ENCODE data around the gene C11orf24. TPM values are rescaled to one million over a fixed set of nuclear protein-coding genes. Genes with fewer than 3 reads are reported as not detected.

C11orf24 gene
- total and polyA plus RNA-seq, 2 donors (not counting 1 experiment from before 2014, with no cell fraction given): 88.6 to 94.2 TPM

GRCh38 chr11:68293708-68294107 is 21.9 kb upstream of the C11orf24 start:
- CTCF ChIA-PET: interaction anchor here (1.2 to 11.4 kb wide), 3 partner anchors 23 to 36 kb away, joined by 4 to 275 read pairs (median 26); partner anchors contain the start of gene C11orf24
- peak overlapping the region; percentile 69 for H3K4me3 Mint-ChIP-seq
- no peaks in the 10 kb centered on the region for H3K27me3 Mint-ChIP-seq
- Histone ChIP-seq H3K9me3 (ENCODE audit: control extremely low read depth in 1 of 3, control insufficient read depth in 2 of 3, insufficient read depth in 1 of 3, low read length in 2 of 3) (peaks cover 1 to 16% (median 3%) of the 10 kb centered on the region in 3 donors), H3K4me1 (ENCODE audit: control insufficient read depth in 2 of 2, insufficient read depth in 2 of 2, low read length in 2 of 2) (peaks cover 46 to 52% of the 10 kb centered on the region in 2 donors), H3K36me3 (replicated peaks in 1 of 2; ENCODE audit: control extremely low read depth in 1 of 2, control insufficient read depth in 1 of 2, extremely low read depth in 1 of 2, insufficient read depth in 2 of 2, low read length in 1 of 2) (no peaks in the 10 kb centered on the region), H3K9ac (ENCODE audit: low read length) (peak overlapping the region; percentile 48), H2AFZ (ENCODE audit: insufficient read depth, low read depth, low read length, poor library complexity, severe bottlenecking) (peak overlapping the region; percentile 31), H3K27ac (ENCODE audit: low read length in 2 of 2) (peak overlapping the region; percentile 25 to 70), H3K79me2 (ENCODE audit: control insufficient read depth, insufficient read depth, low read length) (peaks cover 6% of the 10 kb centered on the region), H3K27me3 (replicated peaks in 1 of 4; ENCODE audit: control extremely low read depth in 1 of 4, control insufficient read depth in 3 of 4, insufficient read depth in 4 of 4, low read length in 3 of 4) (no peaks in the 10 kb centered on the region), H4K20me1 (ENCODE audit: control insufficient read depth, insufficient read depth, low read length, poor library complexity, severe bottlenecking) (no peaks in the 10 kb centered on the region), H3K4me3 (ENCODE audit: control extremely low read depth in 1 of 5, extremely low read depth in 1 of 5, insufficient read depth in 1 of 5, low read depth in 2 of 5, low read length in 4 of 5) (peak overlapping the region in 3 of 5 experiments; percentile 31 to 57 (median 35)), H3K4me2 (replicated peaks; ENCODE audit: low read depth, low read length, poor library complexity, severe bottlenecking) (peak overlapping the region; percentile 68)
- ATAC-seq (ENCODE audit: low read depth) (no peak), DNase-seq (no peak)
- H3K27ac Mint-ChIP-seq: peak overlapping the region; percentile 61
- H3K4me1 Mint-ChIP-seq: peaks cover 47% of the 10 kb centered on the region
- 43% methylated on average over 1 of the region's 2 CpGs for WGBS (ENCODE audit: insufficient coverage)
- POLR2A ChIA-PET: interaction anchor here (1.3 to 2.3 kb wide), 2 partner anchors 14 to 21 kb away, joined by 3 to 10 read pairs; partner anchors contain the start of gene C11orf24
- no peaks in the 10 kb centered on the region for H3K9me3 Mint-ChIP-seq (ENCODE audit: insufficient read depth)
- intact Hi-C loops (cut with micrococcal nuclease): loop anchor here (1.0 kb wide), 1 partner anchor 22 kb away; the partner anchor contains the start of gene C11orf24
- TF ChIP-seq CTCF (IDR thresholded peaks at IDR 0.05) (no peak), EZH2 (IDR thresholded peaks at IDR 0.05; ENCODE audit: borderline replicate concordance, insufficient read depth, low read depth, low read length, poor library complexity, severe bottlenecking) (no peak)

- H3K36me3 ChIP-seq (replicated peaks in 1 of 2; ENCODE audit: control extremely low read depth in 1 of 2, control insufficient read depth in 1 of 2, extremely low read depth in 1 of 2, insufficient read depth in 2 of 2, low read length in 1 of 2): no peaks in the 10 kb centered on the region
- intact Hi-C loops (cut with micrococcal nuclease): no loop called here
- peaks cover 23% of the 10 kb centered on the region for H3K4me1 Mint-ChIP-seq
- peaks cover 18 to 24% of the 10 kb centered on the region in 2 donors for H3K4me1 ChIP-seq (ENCODE audit: control insufficient read depth in 2 of 2, insufficient read depth in 2 of 2, low read length in 2 of 2)
- no peak overlapping the region for H3K4me2 ChIP-seq (replicated peaks; ENCODE audit: low read depth, low read length, poor library complexity, severe bottlenecking)
- no peak overlapping the region for H3K9ac ChIP-seq (ENCODE audit: low read length)
- no peak overlapping the region for H3K27ac Mint-ChIP-seq
- peaks cover 3% of the 10 kb centered on the region for H3K9me3 Mint-ChIP-seq (ENCODE audit: insufficient read depth)
- H3K79me2 ChIP-seq (ENCODE audit: control insufficient read depth, insufficient read depth, low read length): no peaks in the 10 kb centered on the region
- no CpG with 5 or more reads among the region's 2 CpGs for WGBS (ENCODE audit: insufficient coverage)
- DNase-seq: no peak
- CTCF ChIA-PET: interaction anchor here (1.0 kb wide), 1 partner anchor 80 kb away, joined by 5 read pairs; no protein-coding TSS in a partner anchor
- no peak for ATAC-seq (ENCODE audit: low read depth)
- no peak for TF ChIP-seq CTCF (IDR thresholded peaks at IDR 0.05)
- no peaks in the 10 kb centered on the region for H4K20me1 ChIP-seq (ENCODE audit: control insufficient read depth, insufficient read depth, low read length, poor library complexity, severe bottlenecking)
- H3K27me3 ChIP-seq (replicated peaks in 1 of 4; ENCODE audit: control extremely low read depth in 1 of 4, control insufficient read depth in 3 of 4, insufficient read depth in 4 of 4, low read length in 3 of 4): no peaks in the 10 kb centered on the region
- POLR2A ChIA-PET: interaction anchor here (0.8 to 1.0 kb wide), 2 partner anchors 16 to 17 kb away, joined by 4 to 7 read pairs; no protein-coding TSS in a partner anchor
- H2AFZ ChIP-seq (ENCODE audit: insufficient read depth, low read depth, low read length, poor library complexity, severe bottlenecking): no peak overlapping the region
- H3K27ac ChIP-seq (ENCODE audit: low read length in 2 of 2): no peak overlapping the region
- no peak overlapping the region for H3K4me3 Mint-ChIP-seq
- H3K9me3 ChIP-seq (ENCODE audit: control extremely low read depth in 1 of 3, control insufficient read depth in 2 of 3, insufficient read depth in 1 of 3, low read length in 2 of 3): peaks cover 2 to 16% (median 3%) of the 10 kb centered on the region in 3 donors
- no peak overlapping the region for H3K4me3 ChIP-seq (ENCODE audit: control extremely low read depth in 1 of 5, extremely low read depth in 1 of 5, insufficient read depth in 1 of 5, low read depth in 2 of 5, low read length in 4 of 5)
- no peaks in the 10 kb centered on the region for H3K27me3 Mint-ChIP-seq
Observed at GRCh38 chr11:68289456-68289855, 17.7 kb upstream of the C11orf24 start.
